HL-60/S4 (cell line): Measurements from ENCODE around the gene ZNF804B.

Experiments
- in situ Hi-C: fragments of 300-500 bp; cut with MboI; formaldehyde crosslinking; loops from 2 replicates; pipeline ENCODE4 v1.14.3; 2022; ENCODE audit warnings: low sequenced_read_pairs

Gene ZNF804B

DNA sequence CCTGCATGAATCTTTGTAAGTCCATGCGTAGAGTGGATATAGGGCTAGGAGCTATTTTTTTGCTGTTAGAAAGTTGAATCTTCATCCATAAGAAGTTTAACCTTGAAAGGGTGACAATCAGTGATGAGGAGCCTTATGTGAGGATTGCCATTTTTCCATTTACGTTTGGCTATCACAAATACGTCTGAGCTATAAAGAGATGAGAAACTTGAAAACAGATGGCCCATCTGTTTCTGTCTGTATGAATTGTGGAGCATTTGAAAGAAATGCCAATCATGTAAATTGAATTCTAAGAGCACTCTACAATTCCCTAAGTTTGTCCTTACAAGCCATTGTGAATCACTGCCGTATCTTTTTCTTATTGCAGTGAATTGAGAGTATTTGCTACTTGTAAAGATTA is 205.9 kb downstream of the ZNF804B start:
- in situ Hi-C loops, result no loop called here

GRCh38 chr7:88967432-88967831 is 207.9 kb downstream of the ZNF804B start:
- in situ Hi-C loops, result no loop called here

GRCh38 chr7:88969167-88969566 is 209.7 kb downstream of the ZNF804B start:
- in situ Hi-C loops, result no loop called here

- in situ Hi-C loops, result no loop called here
These were observed 225.8 kb downstream of the ZNF804B start for GRCh38 chr7:88985295-88985694.

DNA sequence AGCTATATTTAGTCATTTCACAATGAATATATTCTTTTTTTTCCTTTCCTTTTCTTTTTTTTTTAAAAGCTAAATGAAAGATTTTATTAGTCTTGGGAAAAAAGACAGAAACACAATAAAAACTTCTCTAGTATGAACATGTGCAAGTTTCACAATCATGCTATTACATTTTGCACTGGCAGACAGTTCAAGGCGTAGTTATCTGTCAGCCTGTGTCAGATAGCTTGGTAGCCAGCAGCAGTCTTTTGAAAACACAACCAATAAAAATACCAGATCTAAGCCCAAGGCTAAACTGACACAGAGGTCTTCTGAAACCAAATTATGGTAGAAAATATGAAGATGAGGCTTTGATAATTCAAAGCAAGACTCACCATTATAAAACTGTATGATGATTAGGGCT is 241.8 kb downstream of the ZNF804B start:
- in situ Hi-C loops, result no loop called here

DNA sequence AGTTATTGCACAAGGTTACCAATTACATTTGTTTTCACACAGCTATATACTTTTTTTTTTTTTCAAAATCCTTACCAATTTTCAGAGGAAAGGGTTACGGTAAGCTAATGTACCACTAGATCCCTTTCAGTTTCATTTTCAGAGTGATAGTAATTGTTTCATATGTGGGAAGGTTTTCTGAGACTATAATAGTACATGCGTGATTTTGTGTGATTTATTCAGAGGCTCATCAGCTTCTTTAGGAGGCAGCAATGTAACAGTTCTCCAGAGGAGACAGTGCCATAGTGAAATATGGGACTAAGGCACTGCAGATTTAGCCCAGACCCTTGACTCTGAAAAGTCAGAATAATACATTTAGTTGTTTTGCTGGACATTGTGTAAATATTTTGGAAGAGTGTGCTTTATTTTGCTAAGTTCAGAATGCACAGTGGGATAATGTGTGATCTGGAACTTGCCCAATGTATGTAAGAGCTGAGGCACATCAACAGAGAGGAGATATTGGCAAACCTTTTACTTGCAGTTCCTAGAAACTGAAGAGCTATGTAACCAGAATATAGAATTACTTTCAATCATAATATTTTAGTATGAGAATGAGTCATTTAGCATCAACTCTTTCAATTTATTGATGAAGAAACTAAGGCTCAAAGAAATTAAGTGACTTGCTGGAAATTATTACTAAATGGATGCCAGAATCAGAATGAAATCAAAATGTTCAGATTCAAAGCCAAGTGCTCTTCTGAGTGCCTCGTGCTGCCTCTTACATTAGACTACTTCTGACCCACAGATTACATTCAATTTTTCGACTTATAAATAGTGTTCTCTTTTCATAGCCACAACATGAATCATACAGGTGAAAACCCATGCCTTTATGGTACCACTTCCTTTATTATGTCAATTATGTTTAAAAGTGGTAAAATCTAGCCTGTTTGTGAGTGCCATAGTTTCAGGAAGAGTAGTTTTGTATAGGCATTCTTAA is 243.8 kb downstream of the ZNF804B start:
- in situ Hi-C loops, result no loop called here

- in situ Hi-C loops, result no loop called here
These were observed 252.5 kb downstream of the ZNF804B start for GRCh38 chr7:89012016-89012415.

GRCh38 chr7:89017695-89018094 is 258.2 kb downstream of the ZNF804B start:
- in situ Hi-C loops, result no loop called here

GRCh38 chr7:89021741-89022140 is 262.2 kb downstream of the ZNF804B start:
- in situ Hi-C loops, result no loop called here

DNA sequence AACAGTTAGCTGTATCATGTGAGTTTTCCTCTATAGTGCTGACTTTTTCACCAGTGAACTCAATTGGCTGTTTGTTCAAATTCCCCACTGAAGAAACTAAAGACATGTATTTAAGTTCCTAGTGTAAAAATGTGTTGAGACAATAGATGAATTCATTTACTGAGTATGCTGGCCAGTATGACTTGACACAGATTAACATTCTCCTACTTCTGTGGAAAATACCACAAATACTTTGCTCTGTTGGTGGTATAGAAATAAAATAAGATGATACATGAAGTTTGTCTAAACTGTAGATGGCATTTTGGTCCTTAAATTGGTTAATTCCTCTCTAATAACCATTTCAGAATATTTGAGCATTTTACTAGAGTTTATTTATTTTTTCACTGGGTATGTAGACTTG is 263.7 kb downstream of the ZNF804B start:
- in situ Hi-C loops, result no loop called here

DNA sequence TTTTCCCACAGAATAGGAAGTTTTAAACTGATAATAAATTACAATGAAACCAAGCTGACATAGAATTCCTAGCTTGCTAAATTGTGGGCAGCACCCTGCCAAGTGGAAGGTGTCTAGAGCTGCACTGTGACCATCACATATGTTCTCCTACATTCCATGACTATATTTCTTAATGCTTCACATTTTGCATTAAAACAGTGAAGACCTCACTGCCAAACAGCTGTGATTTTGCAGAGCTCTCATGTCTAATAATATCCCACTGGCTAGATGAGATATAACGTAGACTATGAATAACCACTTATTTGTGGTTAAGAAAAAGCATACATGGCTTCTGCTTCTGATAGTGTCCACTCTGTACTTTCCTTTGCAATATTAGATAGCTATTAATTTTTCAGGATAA is 264.4 kb downstream of the ZNF804B start:
- in situ Hi-C loops, result no loop called here

GRCh38 chr7:89027781-89028180 is 268.3 kb downstream of the ZNF804B start:
- in situ Hi-C loops, result no loop called here

GRCh38 chr7:89028319-89028718 is 268.8 kb downstream of the ZNF804B start:
- in situ Hi-C loops, result no loop called here

- in situ Hi-C loops, result no loop called here
These were observed 270.4 kb downstream of the ZNF804B start for GRCh38 chr7:89029864-89030263.

DNA sequence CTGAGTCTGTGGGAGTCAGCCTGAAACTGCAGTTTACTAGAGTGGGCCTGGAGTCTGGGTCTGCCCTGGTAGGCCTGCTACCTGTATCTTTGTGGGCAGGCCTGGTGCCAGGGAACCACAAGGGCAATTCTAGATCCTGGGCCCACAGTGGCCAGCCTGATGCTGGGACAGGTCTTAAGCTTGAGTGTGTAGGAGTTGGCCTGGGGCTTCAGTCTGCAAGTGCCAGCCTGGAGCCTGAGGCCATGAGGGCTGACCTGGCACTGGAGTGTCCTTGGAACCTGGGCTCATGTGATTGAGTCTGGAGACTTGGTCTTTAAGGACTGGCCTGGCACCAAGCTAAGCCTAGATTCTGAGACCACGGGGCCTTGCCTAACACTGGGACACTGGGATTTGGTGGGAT is 281.7 kb downstream of the ZNF804B start:
- in situ Hi-C loops, result no loop called here

GRCh38 chr7:89042940-89043339 is 283.4 kb downstream of the ZNF804B start:
- in situ Hi-C loops, result no loop called here

GRCh38 chr7:89049043-89049442 is 289.5 kb downstream of the ZNF804B start:
- in situ Hi-C loops, result no loop called here

GRCh38 chr7:89053130-89053529 is 293.6 kb downstream of the ZNF804B start:
- in situ Hi-C loops, result no loop called here

DNA sequence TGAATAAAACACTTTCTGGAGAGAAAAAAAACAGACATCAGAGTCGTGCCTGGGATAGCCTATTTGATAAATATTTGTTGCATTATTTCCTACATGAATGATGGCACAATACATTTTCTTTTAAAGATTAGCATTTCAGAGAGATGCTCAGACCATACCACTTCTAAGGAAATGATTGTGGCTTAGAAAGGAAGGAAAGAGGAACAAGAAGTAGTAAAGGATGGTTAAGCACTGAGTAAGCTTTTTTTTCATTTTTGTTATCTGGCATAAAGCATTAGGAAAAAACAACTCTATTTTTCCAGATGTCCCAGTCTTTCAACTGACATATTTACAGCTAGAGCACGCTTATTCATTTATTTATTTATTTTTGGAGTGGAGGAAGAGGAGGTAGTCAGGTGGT is 294.9 kb downstream of the ZNF804B start:
- in situ Hi-C loops, result no loop called here

DNA sequence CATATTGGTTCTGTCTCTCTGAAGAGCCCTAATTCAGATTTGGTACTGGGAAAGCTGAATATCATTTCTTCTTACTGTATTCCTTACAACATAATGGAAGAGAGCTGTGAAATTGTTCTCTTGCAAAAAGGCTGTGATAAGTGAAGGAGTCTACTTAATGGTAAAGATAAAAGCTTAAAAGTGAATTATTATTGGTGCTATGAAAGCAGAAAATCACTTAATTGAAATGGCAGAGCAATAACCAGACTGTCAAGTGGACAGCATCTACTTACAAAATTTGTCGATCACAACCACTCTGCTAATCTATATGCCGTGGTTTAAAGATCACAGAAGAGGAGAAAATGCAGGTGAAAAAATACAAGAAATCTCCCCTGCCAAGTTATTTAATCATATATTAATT is 300.7 kb downstream of the ZNF804B start:
- in situ Hi-C loops, result no loop called here

DNA sequence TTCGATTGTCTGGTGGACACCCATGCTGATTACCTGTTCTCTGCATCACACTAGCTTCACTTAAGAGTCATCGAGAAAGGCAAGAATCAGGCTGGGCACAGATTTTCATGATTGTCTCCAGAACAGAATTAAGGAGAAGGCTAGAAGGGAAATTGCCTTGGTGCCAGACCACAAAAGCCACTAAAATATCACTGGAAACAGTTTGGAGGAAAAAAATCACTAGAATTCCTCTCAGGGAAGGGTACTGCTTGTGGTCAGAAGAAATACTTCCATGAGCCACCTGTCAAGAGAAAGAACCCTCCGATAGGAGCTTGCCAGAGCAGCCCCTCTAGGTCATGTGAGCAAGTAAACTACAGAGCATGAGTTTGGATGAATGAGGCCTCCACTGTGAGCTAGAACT is 305.3 kb downstream of the ZNF804B start:
- in situ Hi-C loops, result no loop called here

GRCh38 chr7:89067048-89067447 is 307.5 kb downstream of the ZNF804B start:
- in situ Hi-C loops, result no loop called here

DNA sequence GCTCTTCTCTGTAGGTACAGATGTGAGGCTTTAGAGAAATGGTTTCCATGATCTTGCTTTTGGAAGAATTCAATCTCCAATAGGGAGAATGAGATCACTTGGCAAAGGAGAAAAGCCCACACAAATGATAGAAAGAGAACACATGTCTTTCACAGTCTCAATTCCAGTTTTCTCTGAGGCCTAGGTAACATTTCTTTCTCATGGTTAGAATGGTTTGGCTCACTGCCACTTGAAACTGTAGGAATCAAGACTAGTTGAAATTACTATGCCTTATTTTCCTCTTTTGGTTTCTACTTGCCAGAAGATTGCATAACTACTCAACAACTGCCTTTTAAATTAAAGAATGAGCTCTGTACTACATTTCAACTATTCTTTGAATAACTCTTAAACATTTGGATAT is 312.6 kb downstream of the ZNF804B start:
- in situ Hi-C loops, result no loop called here
